Neuron (in vitro differentiated cells): ENCODE data around the gene PHC3.

Experiments
- H2AFZ ChIP-seq: one replicate; pipeline ENCODE4 v1.6.1; 2013; ENCODE audit warnings: low read depth, mild to moderate bottlenecking, inconsistent platforms, low read length, moderate library complexity
- H3K27me3 ChIP-seq: one replicate; pipeline ENCODE4 v1.6.1; 2013; ENCODE audit warnings: low read length; ENCODE audit not compliant: insufficient read depth
- H3K36me3 ChIP-seq: one replicate; pipeline ENCODE4 v1.6.1; 2013; ENCODE audit warnings: low read length; ENCODE audit not compliant: insufficient read depth
- H3K4me1 ChIP-seq: one replicate; pipeline ENCODE4 v1.6.1; 2013; ENCODE audit warnings: low read length; ENCODE audit not compliant: insufficient read depth
- H3K4me3 ChIP-seq: 2 replicates; pipeline ENCODE4 v1.5.1; 2013; ENCODE audit warnings: mild to moderate bottlenecking, low read length, moderate library complexity
- H3K9me3 ChIP-seq: one replicate; pipeline ENCODE4 v1.6.1; 2013; ENCODE audit warnings: low read length

The PHC3 gene

GRCh38 chr3:170049146-170050000 is 132.2 kb downstream of the PHC3 start:
- Histone ChIP-seq H3K4me1 (no peaks in the 10 kb centered on the region), H3K4me3 (no peak overlapping the region), H3K27me3 (no peaks in the 10 kb centered on the region), H3K9me3 (no peaks in the 10 kb centered on the region), H3K36me3 (no peaks in the 10 kb centered on the region), H2AFZ (no peak overlapping the region)

GRCh38 chr3:170047133-170047404 is 134.5 kb downstream of the PHC3 start:
- no peak overlapping the region for H3K4me3 ChIP-seq
- H3K4me1 ChIP-seq: no peaks in the 10 kb centered on the region
- no peaks in the 10 kb centered on the region for H3K36me3 ChIP-seq
- H3K27me3 ChIP-seq: no peaks in the 10 kb centered on the region
- H2AFZ ChIP-seq: no peak overlapping the region
- H3K9me3 ChIP-seq: no peaks in the 10 kb centered on the region

DNA sequence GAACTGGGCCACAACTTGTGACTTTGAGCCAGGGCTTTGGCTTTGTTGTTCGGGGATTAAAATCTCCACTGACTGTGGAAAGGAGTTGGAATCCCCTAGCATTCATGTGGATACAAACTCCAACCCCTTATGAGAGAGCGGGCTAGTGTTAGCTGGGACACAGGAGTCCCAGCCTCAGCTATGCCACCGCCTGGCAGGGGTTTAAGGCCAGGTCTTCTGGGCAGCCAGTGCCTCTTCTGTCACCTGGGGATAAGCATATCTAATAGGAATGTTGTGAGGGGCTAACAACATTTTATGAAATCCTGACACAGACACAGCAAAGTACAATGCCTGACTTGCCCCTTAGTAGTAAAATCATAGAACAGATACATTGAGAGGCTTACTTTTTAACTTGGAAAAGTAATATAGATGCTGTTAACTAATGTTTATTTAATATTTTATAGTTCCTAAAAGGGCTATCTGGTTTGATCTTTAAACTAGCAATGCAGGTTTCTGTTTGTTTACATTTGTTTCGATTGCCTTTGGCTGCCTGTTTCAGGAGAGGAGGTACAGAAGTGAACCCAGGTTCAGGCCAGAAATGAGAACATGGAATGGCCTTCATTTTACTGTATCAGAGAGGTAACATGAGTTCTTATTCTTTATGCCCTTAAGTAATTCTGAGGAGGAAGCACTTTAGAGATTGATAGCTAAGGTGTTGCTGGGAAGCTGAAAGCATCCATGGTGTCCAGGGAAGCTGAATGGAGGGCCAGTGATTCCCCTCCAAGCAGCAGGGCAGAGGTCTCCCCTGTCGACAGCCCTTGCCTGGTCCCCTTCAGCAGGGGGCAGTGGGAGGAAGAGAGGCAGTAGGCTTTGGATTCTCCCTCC is 135.0 kb downstream of the PHC3 start:
- no peaks in the 10 kb centered on the region for H3K9me3 ChIP-seq
- H3K27me3 ChIP-seq: peaks cover 6% of the 10 kb centered on the region
- no peaks in the 10 kb centered on the region for H3K4me1 ChIP-seq
- no peak overlapping the region for H2AFZ ChIP-seq
- H3K4me3 ChIP-seq: no peak overlapping the region
- no peaks in the 10 kb centered on the region for H3K36me3 ChIP-seq

GRCh38 chr3:170044795-170045244 is 136.7 kb downstream of the PHC3 start:
- Histone ChIP-seq H3K9me3 (no peaks in the 10 kb centered on the region), H3K27me3 (peaks cover 19% of the 10 kb centered on the region), H3K4me1 (no peaks in the 10 kb centered on the region), H2AFZ (no peak overlapping the region), H3K4me3 (no peak overlapping the region), H3K36me3 (no peaks in the 10 kb centered on the region)

GRCh38 chr3:170044271-170044670 is 137.3 kb downstream of the PHC3 start:
- H2AFZ ChIP-seq: no peak overlapping the region
- H3K4me3 ChIP-seq: no peak overlapping the region
- H3K27me3 ChIP-seq: peaks cover 23% of the 10 kb centered on the region
- H3K9me3 ChIP-seq: no peaks in the 10 kb centered on the region
- H3K36me3 ChIP-seq: no peaks in the 10 kb centered on the region
- no peaks in the 10 kb centered on the region for H3K4me1 ChIP-seq

- no peak overlapping the region for H3K4me3 ChIP-seq
- H3K36me3 ChIP-seq: no peaks in the 10 kb centered on the region
- H3K9me3 ChIP-seq: peaks cover 2% of the 10 kb centered on the region
- H3K27me3 ChIP-seq: peaks cover 30% of the 10 kb centered on the region
- H3K4me1 ChIP-seq: peaks cover 3% of the 10 kb centered on the region
- H2AFZ ChIP-seq: no peak overlapping the region
Measured at GRCh38 chr3:170043506-170043905, 138.0 kb downstream of the PHC3 start.

GRCh38 chr3:170040418-170040817 is 141.1 kb downstream of the PHC3 start:
- peaks cover 4% of the 10 kb centered on the region for H3K4me1 ChIP-seq
- no peak overlapping the region for H3K4me3 ChIP-seq
- peaks cover 2% of the 10 kb centered on the region for H3K9me3 ChIP-seq
- no peaks in the 10 kb centered on the region for H3K36me3 ChIP-seq
- H3K27me3 ChIP-seq: peaks cover 46% of the 10 kb centered on the region
- no peak overlapping the region for H2AFZ ChIP-seq

DNA sequence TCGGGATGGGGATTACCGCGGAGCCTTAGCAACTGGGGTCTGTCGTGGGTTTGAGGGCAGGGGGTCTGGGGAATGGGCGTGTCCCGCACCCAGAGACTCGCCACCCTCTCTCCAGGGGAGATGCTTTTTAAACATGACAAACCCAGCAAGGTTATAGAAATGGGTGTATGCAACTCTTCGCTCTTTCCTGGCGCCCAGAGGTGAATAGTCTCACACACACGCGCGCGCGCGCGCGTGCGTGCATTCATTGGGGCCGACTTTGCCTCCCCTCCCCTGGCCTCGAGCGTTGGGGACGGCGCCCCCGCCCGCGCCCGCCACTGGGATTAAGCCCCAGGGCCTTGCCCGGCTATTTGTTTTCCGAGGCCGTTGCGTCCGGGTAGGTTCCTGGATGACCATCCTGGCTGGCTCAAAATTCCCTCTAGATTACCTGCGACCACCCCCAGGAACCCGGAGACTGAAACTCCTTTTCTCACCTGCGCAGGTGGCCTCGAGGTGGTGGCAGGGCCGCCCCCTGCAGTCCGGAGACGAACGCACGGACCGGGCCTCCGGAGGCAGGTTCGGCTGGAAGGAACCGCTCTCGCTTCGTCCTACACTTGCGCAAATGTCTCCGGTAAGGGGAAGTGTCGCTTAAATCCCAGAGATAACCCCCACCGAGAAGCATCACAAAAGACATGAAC is 143.0 kb downstream of the PHC3 start:
- peak overlapping the region; percentile 43 for H3K4me3 ChIP-seq
- H3K36me3 ChIP-seq: no peaks in the 10 kb centered on the region
- peak overlapping the region; percentile 90 for H2AFZ ChIP-seq
- H3K9me3 ChIP-seq: peaks cover 2% of the 10 kb centered on the region
- H3K27me3 ChIP-seq: peaks cover 46% of the 10 kb centered on the region
- peaks cover 4% of the 10 kb centered on the region for H3K4me1 ChIP-seq
